ENCODE results near the gene LDHAL6B.
"Not testable (repeated sequence)": the region's sequence is repeated elsewhere in the genome, so short reads cannot be mapped to it uniquely, and the experiment has no call there.

Gene LDHAL6B

GRCh38 chr15:59206623-59207183 is at the start of gene LDHAL6B:
Gene LDHAL6B, plus strand, starts transcription at chr15:59206843. Its CDS starts 98 bp downstream, at chr15:59206941.
- peak; percentile 57 for DNase-seq (ENCODE audit: low spot score)

GRCh38 chr15:59157396-59157795 is 49.2 kb upstream of the LDHAL6B start:
- no peak for DNase-seq (ENCODE audit: low spot score)

GRCh38 chr15:59157840-59158700 is 48.6 kb upstream of the LDHAL6B start:
- no peak for DNase-seq (ENCODE audit: low spot score)

GRCh38 chr15:59158701-59159034 is 48.0 kb upstream of the LDHAL6B start:
- no peak for DNase-seq (ENCODE audit: low spot score)

- DNase-seq (ENCODE audit: low spot score), result no peak
Measured at GRCh38 chr15:59159210-59159609, 47.4 kb upstream of the LDHAL6B start.

- no peak for DNase-seq (ENCODE audit: low spot score)
Measured at GRCh38 chr15:59160880-59161593, 45.6 kb upstream of the LDHAL6B start.

GRCh38 chr15:59162080-59162479 is 44.6 kb upstream of the LDHAL6B start:
- not testable (repeated sequence) for DNase-seq (ENCODE audit: low spot score)

- no peak for DNase-seq (ENCODE audit: low spot score)
Measured at GRCh38 chr15:59165726-59166125, 40.9 kb upstream of the LDHAL6B start.

- DNase-seq (ENCODE audit: low spot score), result no peak
Measured at GRCh38 chr15:59166166-59166565, 40.5 kb upstream of the LDHAL6B start.

- DNase-seq (ENCODE audit: low spot score), result no peak
Measured at GRCh38 chr15:59166601-59167265, 39.9 kb upstream of the LDHAL6B start.

GRCh38 chr15:59168536-59168935 is 38.1 kb upstream of the LDHAL6B start:
- no peak for DNase-seq (ENCODE audit: low spot score)

GRCh38 chr15:59169251-59169708 is 37.4 kb upstream of the LDHAL6B start:
- DNase-seq (ENCODE audit: low spot score), result no peak

GRCh38 chr15:59170295-59171066 is 36.2 kb upstream of the LDHAL6B start:
- no peak for DNase-seq (ENCODE audit: low spot score)

GRCh38 chr15:59171067-59171397 is 35.6 kb upstream of the LDHAL6B start:
- DNase-seq (ENCODE audit: low spot score), result no peak

GRCh38 chr15:59172289-59172901 is 34.2 kb upstream of the LDHAL6B start:
- no peak for DNase-seq (ENCODE audit: low spot score)

- no peak for DNase-seq (ENCODE audit: low spot score)
Measured at GRCh38 chr15:59173194-59173593, 33.4 kb upstream of the LDHAL6B start.

- DNase-seq (ENCODE audit: low spot score), result no peak
Measured at GRCh38 chr15:59174151-59174834, 32.4 kb upstream of the LDHAL6B start.

- DNase-seq (ENCODE audit: low spot score), result no peak
Measured at GRCh38 chr15:59174835-59175831, 31.5 kb upstream of the LDHAL6B start.

- DNase-seq (ENCODE audit: low spot score), result no peak
Measured at GRCh38 chr15:59176653-59177316, 29.9 kb upstream of the LDHAL6B start.

Measured in left forelimb (tissue), 1 donor.